Thyroid gland (tissue), 4 donors: ENCODE results near the gene PPARG.

Source experiments
- POLR2A ChIP-seq, 2 donors: fragments of 450-650 bp; IDR thresholded peaks; one replicate each; pipeline ENCODE4 v1.6.1; 2017; ENCODE audit warnings: antibody characterized with exemption in 2 of 2, mild to moderate bottlenecking in 2 of 2, moderate library complexity in 1 of 2
- TF ChIP-seq, protein P1 (sequence below), 6 experiments: fragments of 200-600 bp in 3 of 6; fragments of 450-650 bp in 3 of 6; sonication (generic) in 3 of 6; IDR thresholded peaks; one replicate each; pipeline ENCODE4 v1.5.1; 2016 to 2019; ENCODE audit warnings: antibody characterized with exemption in 6 of 6, mild to moderate bottlenecking in 2 of 6, inconsistent platforms in 1 of 6, moderate library complexity in 1 of 6

DNA sequence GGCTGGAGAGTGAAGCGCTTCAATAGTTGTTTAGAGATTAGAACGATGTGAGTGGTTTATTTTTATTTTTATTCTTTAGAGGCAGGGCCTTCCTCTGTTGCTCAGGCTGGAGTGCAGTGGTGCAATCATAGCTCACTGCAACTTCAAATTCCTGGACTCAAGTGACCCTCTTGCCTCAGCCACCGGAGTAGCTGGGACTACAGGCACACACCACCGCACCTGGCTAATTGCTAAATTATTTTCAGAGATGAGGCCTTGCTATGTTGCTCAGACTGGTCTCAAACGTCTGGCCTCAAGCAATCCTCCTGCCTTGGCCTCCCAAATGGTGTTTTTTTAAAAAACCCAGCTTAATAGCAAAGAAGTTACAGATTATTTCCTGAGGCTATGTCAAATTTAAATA, 29.0 kb downstream of the PPARG start:
- TF ChIP-seq, protein P1, sequence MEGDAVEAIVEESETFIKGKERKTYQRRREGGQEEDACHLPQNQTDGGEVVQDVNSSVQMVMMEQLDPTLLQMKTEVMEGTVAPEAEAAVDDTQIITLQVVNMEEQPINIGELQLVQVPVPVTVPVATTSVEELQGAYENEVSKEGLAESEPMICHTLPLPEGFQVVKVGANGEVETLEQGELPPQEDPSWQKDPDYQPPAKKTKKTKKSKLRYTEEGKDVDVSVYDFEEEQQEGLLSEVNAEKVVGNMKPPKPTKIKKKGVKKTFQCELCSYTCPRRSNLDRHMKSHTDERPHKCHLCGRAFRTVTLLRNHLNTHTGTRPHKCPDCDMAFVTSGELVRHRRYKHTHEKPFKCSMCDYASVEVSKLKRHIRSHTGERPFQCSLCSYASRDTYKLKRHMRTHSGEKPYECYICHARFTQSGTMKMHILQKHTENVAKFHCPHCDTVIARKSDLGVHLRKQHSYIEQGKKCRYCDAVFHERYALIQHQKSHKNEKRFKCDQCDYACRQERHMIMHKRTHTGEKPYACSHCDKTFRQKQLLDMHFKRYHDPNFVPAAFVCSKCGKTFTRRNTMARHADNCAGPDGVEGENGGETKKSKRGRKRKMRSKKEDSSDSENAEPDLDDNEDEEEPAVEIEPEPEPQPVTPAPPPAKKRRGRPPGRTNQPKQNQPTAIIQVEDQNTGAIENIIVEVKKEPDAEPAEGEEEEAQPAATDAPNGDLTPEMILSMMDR (IDR thresholded peaks at IDR 0.05), result no peak
- TF ChIP-seq POLR2A (IDR thresholded peaks at IDR 0.05), result no peak
